NCI-H2227 treated with DMSO at 0.1 percent for 48 hours (cell line): Measurements from ENCODE around the gene ENPP1.

ENCODE experiments used
- DNase-seq: peaks from one replicate; lab custom pipeline; 2025; lab: John Stamatoyannopoulos, UW

The ENPP1 gene

GRCh38 chr6:131787079-131787478, 20.7 kb upstream of the ENPP1 start:
- no peak for DNase-seq

GRCh38 chr6:131787766-131788712, 19.8 kb upstream of the ENPP1 start:
- DNase-seq, result no peak

- DNase-seq, result no peak
These were observed 18.6 kb upstream of the ENPP1 start for GRCh38 chr6:131789219-131789618.

- no peak for DNase-seq
These were observed 16.3 kb upstream of the ENPP1 start for GRCh38 chr6:131791476-131791875.

GRCh38 chr6:131792091-131792496, 15.7 kb upstream of the ENPP1 start:
- no peak for DNase-seq

GRCh38 chr6:131795366-131795765, 12.5 kb upstream of the ENPP1 start:
- DNase-seq, result no peak

- no peak for DNase-seq
These were observed 5.5 kb upstream of the ENPP1 start for GRCh38 chr6:131802347-131802746.

- no peak for DNase-seq
These were observed 4.6 kb upstream of the ENPP1 start for GRCh38 chr6:131803007-131803769.

- no peak for DNase-seq
These were observed 3.7 kb upstream of the ENPP1 start for GRCh38 chr6:131804131-131804530.

- DNase-seq, result no peak
These were observed 538 bp upstream of the ENPP1 start for GRCh38 chr6:131807321-131807643.

- DNase-seq, result no peak
These were observed 845 bp downstream of the ENPP1 start for GRCh38 chr6:131808460-131809269.

- DNase-seq, result no peak
These were observed 3.7 kb downstream of the ENPP1 start for GRCh38 chr6:131811500-131811899.

- DNase-seq, result no peak
These were observed 6.2 kb downstream of the ENPP1 start for GRCh38 chr6:131813991-131814390.

GRCh38 chr6:131816869-131817268, 9.0 kb downstream of the ENPP1 start:
- no peak for DNase-seq

GRCh38 chr6:131819572-131820124, 11.8 kb downstream of the ENPP1 start:
- no peak for DNase-seq

- DNase-seq, result no peak
These were observed 13.4 kb downstream of the ENPP1 start for GRCh38 chr6:131821010-131821807.

- no peak for DNase-seq
These were observed 14.3 kb downstream of the ENPP1 start for GRCh38 chr6:131822119-131822518.

GRCh38 chr6:131823276-131823902, 15.6 kb downstream of the ENPP1 start:
- no peak for DNase-seq

GRCh38 chr6:131825946-131826345, 18.1 kb downstream of the ENPP1 start:
- no peak for DNase-seq

- no peak for DNase-seq
These were observed 20.3 kb downstream of the ENPP1 start for GRCh38 chr6:131828080-131828479.

- no peak for DNase-seq
These were observed 21.1 kb downstream of the ENPP1 start for GRCh38 chr6:131828951-131829350.
